K562 (cell line): ENCODE measurements around the gene EMC9. TPM values are rescaled to one million over a fixed set of nuclear protein-coding genes. Genes with fewer than 3 reads are reported as not detected.

Source experiments
- ATF1 ChIP-seq, 2 experiments: fragments of 450-650 bp in 1 of 2; IDR thresholded peaks; 2 replicates each; pipeline ENCODE4 v1.6.1; 2016; ENCODE audit warnings: missing compliant biosample characterization in 1 of 2, missing genetic modification characterization in 1 of 2
- BMI1 ChIP-seq: fragments of 150-350 bp; IDR thresholded peaks from 2 replicates; pipeline ENCODE4 v1.6.1; 2014; ENCODE audit warnings: low read length
- CBFA2T2 ChIP-seq: fragments of 450-650 bp; conservative IDR thresholded peaks from 2 replicates; pipeline ENCODE4 v1.6.1; 2017; ENCODE audit warnings: mild to moderate bottlenecking
- EP400 ChIP-seq: fragments of 450-650 bp; IDR thresholded peaks from 2 replicates; pipeline ENCODE4 v1.6.1; 2017; ENCODE audit warnings: antibody characterized with exemption, mild to moderate bottlenecking, moderate library complexity
- FIP1L1 ChIP-seq: fragments of 200-400 bp; formaldehyde crosslinking; IDR thresholded peaks from 2 replicates; pipeline ENCODE4 v1.6.1; 2018; ENCODE audit warnings: mild to moderate bottlenecking, low read depth, low read length; ENCODE audit not compliant: poor library complexity, severe bottlenecking
- FOXK2 ChIP-seq, 2 experiments: fragments of 450-650 bp; IDR thresholded peaks in 1 of 2; conservative IDR thresholded peaks in 1 of 2; 2 replicates each; pipeline ENCODE4 v1.6.1; 2016; ENCODE audit warnings: low read depth in 2 of 2, mild to moderate bottlenecking in 1 of 2
- GATAD2B ChIP-seq: fragments of 450-650 bp; IDR thresholded peaks from 2 replicates; pipeline ENCODE4 v1.6.1; 2017; ENCODE audit warnings: mild to moderate bottlenecking, borderline replicate concordance
- GTF2B ChIP-seq: IDR thresholded peaks from 2 replicates; pipeline ENCODE4 v1.6.1; 2011; ENCODE audit not compliant: insufficient read length; ENCODE audit errors: extremely low read depth
- ILK ChIP-seq: fragments of 450-650 bp; IDR thresholded peaks from 2 replicates; pipeline ENCODE4 v1.6.1; 2016; ENCODE audit warnings: missing genetic modification characterization, low read depth, mild to moderate bottlenecking, missing compliant biosample characterization, moderate library complexity, borderline replicate concordance
- MITF ChIP-seq: IDR thresholded peaks from 2 replicates; pipeline ENCODE4 v1.6.1; 2014; ENCODE audit warnings: antibody characterized with exemption
- NBN ChIP-seq: fragments of 450-650 bp; IDR thresholded peaks from 2 replicates; pipeline ENCODE4 v1.6.1; 2016; ENCODE audit warnings: low read depth, mild to moderate bottlenecking
- NFRKB ChIP-seq: fragments of 450-650 bp; IDR thresholded peaks from 2 replicates; pipeline ENCODE4 v1.6.1; 2016; ENCODE audit warnings: low read depth
- NR1H2 ChIP-seq: sonication (generic); formaldehyde crosslinking; IDR thresholded peaks from 2 replicates; pipeline ENCODE4 v1.4.0; 2020; ENCODE audit warnings: mild to moderate bottlenecking, missing genetic modification reagents
- NR2C2 ChIP-seq, 2 experiments: fragments of 200-800 bp in 1 of 2; sonication (Bioruptor generic) in 1 of 2; sonication (generic) in 1 of 2; formaldehyde crosslinking in 1 of 2; IDR thresholded peaks; 2 replicates each; pipeline versions ENCODE4 v1.6.1 to v1.8.0; 2016 to 2022; ENCODE audit warnings: mild to moderate bottlenecking in 1 of 2, missing compliant biosample characterization in 1 of 2, missing genetic modification characterization in 1 of 2, missing genetic modification reagents in 1 of 2
- PHF20 ChIP-seq: fragments of 450-650 bp; IDR thresholded peaks from 2 replicates; pipeline ENCODE4 v1.6.1; 2018; ENCODE audit not compliant: partially characterized antibody
- POLR2G ChIP-seq: fragments of 200-400 bp; formaldehyde crosslinking; IDR thresholded peaks from 2 replicates; pipeline ENCODE4 v1.6.1; 2017; ENCODE audit warnings: low read depth, mild to moderate bottlenecking, antibody characterized with exemption, low read length, moderate library complexity
- RBFOX2 ChIP-seq: fragments of 200-400 bp; formaldehyde crosslinking; IDR thresholded peaks from 2 replicates; pipeline ENCODE4 v1.6.1; 2017; ENCODE audit warnings: low read depth, mild to moderate bottlenecking, low read length, moderate library complexity
- SAP30 ChIP-seq: fragments of 200-600 bp; sonication (generic); IDR thresholded peaks from 2 replicates; pipeline ENCODE4 v1.6.1; 2012; ENCODE audit warnings: borderline replicate concordance, low read depth, mild to moderate bottlenecking, moderate library complexity, low read length, control low read depth, inconsistent platforms; ENCODE audit not compliant: insufficient read depth, poor library complexity, severe bottlenecking
- SIN3A ChIP-seq, 2 experiments: fragments of 150-350 bp in 1 of 2; IDR thresholded peaks; 2 replicates each; pipeline ENCODE4 v1.6.1; 2011 to 2016; ENCODE audit warnings: borderline replicate concordance in 2 of 2, low read depth in 2 of 2, low read length in 2 of 2, mild to moderate bottlenecking in 2 of 2, moderate library complexity in 2 of 2; ENCODE audit not compliant: control insufficient read depth in 1 of 2
- SRSF1 ChIP-seq: fragments of 200-400 bp; formaldehyde crosslinking; IDR thresholded peaks from 2 replicates; pipeline ENCODE4 v1.6.1; 2017; ENCODE audit warnings: mild to moderate bottlenecking, low read depth, low read length, moderate library complexity
- TAF1 ChIP-seq: IDR thresholded peaks from 2 replicates; pipeline ENCODE4 v1.6.1; 2011; ENCODE audit warnings: mild to moderate bottlenecking, low read length, moderate library complexity; ENCODE audit not compliant: insufficient read depth, control insufficient read depth, severe bottlenecking; ENCODE audit errors: extremely low read depth
- U2AF1 ChIP-seq: fragments of 200-400 bp; formaldehyde crosslinking; optimal IDR thresholded peaks from 2 replicates; pipeline ENCODE3; 2017; ENCODE audit warnings: mild to moderate bottlenecking, low read depth, low read length, moderate library complexity
- ZNF146 ChIP-seq: IDR thresholded peaks from one replicate; pipeline ENCODE4 v1.6.1; 2018; ENCODE audit warnings: missing compliant biosample characterization; ENCODE audit not compliant: unreplicated experiment
- ZNF311 ChIP-seq: fragments of 250-450 bp; sonication (Bioruptor Pico); IDR thresholded peaks from 2 replicates; pipeline ENCODE4 v1.4.0; 2020; ENCODE audit warnings: mild to moderate bottlenecking, moderate library complexity
- ZNF57 ChIP-seq: fragments of 450-650 bp; formaldehyde crosslinking; IDR thresholded peaks from 2 replicates; pipeline ENCODE4 v1.4.0; 2020; ENCODE audit warnings: mild to moderate bottlenecking, moderate library complexity
- ZNF668 ChIP-seq: fragments of 250-450 bp; sonication (Bioruptor Pico); IDR thresholded peaks from 2 replicates; pipeline ENCODE4 v1.8.0; 2022; ENCODE audit warnings: mild to moderate bottlenecking, inconsistent platforms
- polyA plus RNA-seq, 8 experiments: library from polyadenylated mRNA; depleted of rRNA in 4 of 8; stranded (reverse) in 5 of 8; unstranded in 3 of 8; fragments of >200 nt; fragmentation: Nextera tagmentation in 2 of 8; fragmentation: Illumina TruSeq in 1 of 8; extraction: Ambion mirVana in 2 of 8; extraction: Trizol in 1 of 8; gene quantifications; 2 replicates each; pipeline versions ENCODE4 v1.2.1 to v1.2.3, GENCODE V29; 2011 to 2014; ENCODE audit warnings: inconsistent platforms in 1 of 8, missing spikeins in 1 of 8
- total RNA-seq, 7 experiments: library from RNA; depleted of rRNA in 6 of 7; stranded (reverse); fragments of >200 nt in 6 of 7; fragmentation: Illumina TruSeq in 2 of 7; extraction: Trizol in 2 of 7; gene quantifications; 2 replicates each; pipeline versions ENCODE4 v1.2.1 to v1.2.3, GENCODE V29; 2011 to 2021; ENCODE audit warnings: low replicate concordance in 1 of 7

EMC9 gene
- total and polyA plus RNA-seq, 9 of the 15 experiments (the other 6 are each of a cell fraction or from before 2014, with no cell fraction given): 3.1 to 13.2 (median 7.8) TPM

- TF ChIP-seq SAP30 (no peak), ZNF311 (no peak), ZNF146 (no peak), ATF1 (CRISPR knock-in tag; IDR thresholded peaks at IDR 0.05) (no peak), ATF1 (tag; IDR thresholded peaks at IDR 0.05) (no peak), BMI1 (no peak), NR2C2 (CRISPR knock-in tag; IDR thresholded peaks at IDR 0.05) (no peak), NR2C2 (tag; IDR thresholded peaks at IDR 0.05) (peak; percentile 27; the same call in 1 of the 2 replicates), NBN (0 out of 2 replicates have a peak, but pooled peaks have one; percentile 42), GATAD2B (no peak), SIN3A (IDR thresholded peaks at IDR 0.05; ENCODE audit: borderline replicate concordance in 2 of 2, control insufficient read depth in 1 of 2, low read depth in 2 of 2, low read length in 2 of 2) (peak in 1 of 2 experiments; percentile 74; a peak in 1 of 4 replicates), GTF2B (peak; percentile 61), CBFA2T2 (peak; percentile 80), SRSF1 (no peak), U2AF1 (no peak), MITF (no peak), POLR2G (peak; percentile 38; the same call in 1 of the 2 replicates), PHF20 (no peak), ZNF668 (CRISPR knock-in tag) (no peak), FIP1L1 (no peak), NFRKB (peak; percentile 28; the same call in 1 of the 2 replicates), ZNF57 (CRISPR knock-in tag) (no peak), NR1H2 (CRISPR knock-in tag) (no peak), FOXK2 (conservative IDR thresholded peaks at IDR 0.05 in 1 of 2, IDR thresholded peaks at IDR 0.05 in 1 of 2; ENCODE audit: low read depth in 2 of 2) (peak; percentile 26 to 50; a peak in 1 of 4 replicates), TAF1 (peak; percentile 86), EP400 (peak; percentile 70; the same call in 1 of the 2 replicates), ILK (no peak), RBFOX2 (peak; percentile 5)
Observed at GRCh38 chr14:24095271-24096068, 45.9 kb downstream of the EMC9 start (continued).
